ENCODE data around the gene MBP.

Gene MBP

DNA sequence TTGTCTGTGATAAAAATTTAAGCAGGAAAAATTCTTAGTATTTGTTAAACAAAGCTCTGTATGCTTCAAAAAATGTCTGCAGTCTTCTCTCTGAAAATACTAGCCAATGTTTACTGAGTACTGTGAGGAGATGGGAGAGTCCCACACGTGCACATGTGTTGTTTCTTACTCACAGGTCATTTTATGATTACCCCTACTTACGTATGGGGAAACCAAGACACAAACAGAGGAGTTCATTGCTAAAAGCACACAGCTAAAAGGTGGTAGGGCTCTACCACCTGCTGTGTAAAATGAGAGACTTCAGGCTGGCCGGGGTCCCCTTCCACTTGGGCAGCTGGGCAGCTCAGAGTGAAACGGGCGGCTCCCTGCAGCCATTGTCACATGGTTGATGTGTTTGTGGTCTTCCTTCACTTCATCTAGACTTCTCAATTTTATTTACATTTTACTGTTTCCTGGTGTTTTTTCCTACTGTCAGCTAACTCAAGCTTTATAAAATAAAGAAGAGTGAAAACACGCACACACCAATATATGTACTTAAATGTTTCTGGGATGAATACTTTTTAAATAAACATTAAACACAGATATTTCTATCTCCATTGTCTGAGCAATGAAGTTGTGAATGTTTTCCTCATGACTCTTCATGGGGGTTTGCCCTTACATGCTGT, 71.2 kb downstream of the MBP start:
- ATAC-seq (ENCODE audit: low read depth) (no peak), DNase-seq (ENCODE audit: low spot score) (no peak)
- Histone ChIP-seq H3K4me3 (ENCODE audit: severe bottlenecking) (no peak overlapping the region), H3K36me3 (ENCODE audit: low read depth) (peaks cover 29% of the 10 kb centered on the region), H3K9me3 (ENCODE audit: severe bottlenecking) (no peaks in the 10 kb centered on the region), H3K4me1 (ENCODE audit: insufficient read depth, poor library complexity, severe bottlenecking) (peaks cover 22% of the 10 kb centered on the region), H3K27me3 (ENCODE audit: insufficient read depth, poor library complexity, severe bottlenecking) (no peaks in the 10 kb centered on the region), H3K27ac (ENCODE audit: poor library complexity, severe bottlenecking) (no peak overlapping the region)
- TF ChIP-seq, protein P1, sequence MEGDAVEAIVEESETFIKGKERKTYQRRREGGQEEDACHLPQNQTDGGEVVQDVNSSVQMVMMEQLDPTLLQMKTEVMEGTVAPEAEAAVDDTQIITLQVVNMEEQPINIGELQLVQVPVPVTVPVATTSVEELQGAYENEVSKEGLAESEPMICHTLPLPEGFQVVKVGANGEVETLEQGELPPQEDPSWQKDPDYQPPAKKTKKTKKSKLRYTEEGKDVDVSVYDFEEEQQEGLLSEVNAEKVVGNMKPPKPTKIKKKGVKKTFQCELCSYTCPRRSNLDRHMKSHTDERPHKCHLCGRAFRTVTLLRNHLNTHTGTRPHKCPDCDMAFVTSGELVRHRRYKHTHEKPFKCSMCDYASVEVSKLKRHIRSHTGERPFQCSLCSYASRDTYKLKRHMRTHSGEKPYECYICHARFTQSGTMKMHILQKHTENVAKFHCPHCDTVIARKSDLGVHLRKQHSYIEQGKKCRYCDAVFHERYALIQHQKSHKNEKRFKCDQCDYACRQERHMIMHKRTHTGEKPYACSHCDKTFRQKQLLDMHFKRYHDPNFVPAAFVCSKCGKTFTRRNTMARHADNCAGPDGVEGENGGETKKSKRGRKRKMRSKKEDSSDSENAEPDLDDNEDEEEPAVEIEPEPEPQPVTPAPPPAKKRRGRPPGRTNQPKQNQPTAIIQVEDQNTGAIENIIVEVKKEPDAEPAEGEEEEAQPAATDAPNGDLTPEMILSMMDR (IDR thresholded peaks at IDR 0.05; ENCODE audit: poor library complexity, severe bottlenecking), result no peak

DNA sequence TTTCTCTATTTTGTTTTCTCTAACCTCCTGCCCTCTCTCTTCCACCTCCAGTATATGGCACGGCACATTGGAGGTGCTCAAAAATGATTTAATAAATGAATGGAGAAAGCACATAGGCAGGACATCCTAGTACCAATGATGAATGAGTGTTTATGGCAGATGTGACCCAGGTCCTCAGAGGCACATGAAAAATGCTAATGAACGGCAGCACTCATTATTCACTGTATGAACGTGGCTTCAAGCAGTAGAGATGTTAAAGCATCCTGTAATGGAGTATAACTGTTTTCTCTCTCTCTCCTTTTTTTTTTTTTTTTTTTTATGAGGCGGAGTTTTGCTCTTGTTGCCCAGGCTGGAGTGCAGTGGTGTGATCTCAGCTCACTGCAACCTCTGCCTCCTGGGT, 72.4 kb downstream of the MBP start:
- ATAC-seq (ENCODE audit: low read depth) (no peak), DNase-seq (ENCODE audit: low spot score) (no peak)
- TF ChIP-seq, protein P1 (IDR thresholded peaks at IDR 0.05; ENCODE audit: poor library complexity, severe bottlenecking), result no peak
- H3K9me3 ChIP-seq (ENCODE audit: severe bottlenecking), result no peaks in the 10 kb centered on the region
- H3K36me3 ChIP-seq (ENCODE audit: low read depth), result peaks cover 21% of the 10 kb centered on the region
- no peak overlapping the region for H3K4me3 ChIP-seq (ENCODE audit: severe bottlenecking)
- H3K4me1 ChIP-seq (ENCODE audit: insufficient read depth, poor library complexity, severe bottlenecking), result peaks cover 9% of the 10 kb centered on the region
- H3K27ac ChIP-seq (ENCODE audit: poor library complexity, severe bottlenecking), result no peak overlapping the region
- H3K27me3 ChIP-seq (ENCODE audit: insufficient read depth, poor library complexity, severe bottlenecking), result no peaks in the 10 kb centered on the region

DNA sequence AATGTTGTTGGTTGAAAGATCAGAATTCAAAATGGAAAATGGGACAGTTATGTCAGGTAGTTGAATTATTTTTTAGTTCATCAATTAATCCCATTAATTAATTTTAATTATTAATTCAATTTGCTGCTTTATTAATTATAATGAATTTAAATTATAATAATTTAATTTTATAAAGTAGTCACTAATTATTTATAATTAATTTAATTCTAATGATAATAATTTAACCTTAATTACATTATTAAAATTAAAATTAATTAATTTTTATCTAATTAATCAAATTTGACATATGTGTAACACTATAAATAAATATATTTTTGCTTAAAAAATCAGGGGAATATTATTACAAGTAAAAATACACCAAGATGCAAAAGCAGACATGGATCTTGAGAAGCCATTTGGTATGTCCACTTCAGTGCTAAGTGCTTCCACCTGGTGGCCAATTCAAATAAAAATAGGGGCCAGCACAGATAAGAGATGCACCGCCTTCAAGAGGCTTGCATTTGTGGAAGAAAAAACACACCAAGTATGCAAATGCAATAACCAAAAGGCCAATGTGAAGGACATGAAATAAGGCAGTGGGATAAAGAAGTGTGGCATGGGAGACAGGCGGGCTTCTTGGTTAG, 73.2 kb downstream of the MBP start:
- Histone ChIP-seq H3K9me3 (ENCODE audit: severe bottlenecking) (no peaks in the 10 kb centered on the region), H3K27me3 (ENCODE audit: insufficient read depth, poor library complexity, severe bottlenecking) (no peaks in the 10 kb centered on the region), H3K27ac (ENCODE audit: poor library complexity, severe bottlenecking) (no peak overlapping the region), H3K4me3 (ENCODE audit: severe bottlenecking) (no peak overlapping the region), H3K36me3 (ENCODE audit: low read depth) (peaks cover 14% of the 10 kb centered on the region), H3K4me1 (ENCODE audit: insufficient read depth, poor library complexity, severe bottlenecking) (peaks cover 4% of the 10 kb centered on the region)
- DNase-seq (ENCODE audit: low spot score) (no peak), ATAC-seq (ENCODE audit: low read depth) (peak; percentile 77)
- TF ChIP-seq, protein P1 (IDR thresholded peaks at IDR 0.05; ENCODE audit: poor library complexity, severe bottlenecking), result peak; percentile 77

DNA sequence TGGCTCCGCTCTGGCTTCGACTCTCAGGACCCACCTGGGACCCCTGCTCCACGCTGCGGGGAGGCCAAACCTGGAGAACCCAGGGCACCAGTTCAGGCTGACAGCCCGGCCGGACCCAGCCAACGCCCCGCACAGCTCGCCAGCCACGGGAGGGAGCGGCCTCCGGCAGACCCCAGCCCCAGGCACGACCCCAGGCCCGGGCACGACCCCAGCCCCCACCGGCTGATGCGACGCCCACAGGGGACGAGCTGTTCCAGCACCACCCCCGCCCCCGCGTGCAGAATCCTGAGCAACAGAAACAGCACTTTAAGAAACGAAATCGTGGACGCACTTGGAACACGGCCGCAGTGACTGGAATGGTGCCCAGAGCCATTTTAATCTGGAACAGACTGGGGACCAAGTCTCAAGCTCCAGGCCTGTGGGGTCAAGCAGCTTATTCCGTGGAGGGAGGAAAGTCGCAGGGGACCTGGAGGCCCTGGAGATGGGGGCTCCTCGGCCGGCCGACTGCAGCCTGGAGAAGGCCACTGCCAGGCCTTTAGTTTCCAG, 74.2 kb downstream of the MBP start:
- H3K36me3 ChIP-seq (ENCODE audit: low read depth), result peaks cover 5% of the 10 kb centered on the region; the same call in 1 of the 2 replicates
- no peaks in the 10 kb centered on the region for H3K27me3 ChIP-seq (ENCODE audit: insufficient read depth, poor library complexity, severe bottlenecking)
- no peaks in the 10 kb centered on the region for H3K4me1 ChIP-seq (ENCODE audit: insufficient read depth, poor library complexity, severe bottlenecking)
- H3K27ac ChIP-seq (ENCODE audit: poor library complexity, severe bottlenecking), result no peak overlapping the region
- ATAC-seq (ENCODE audit: low read depth) (no peak), DNase-seq (ENCODE audit: low spot score) (no peak)
- TF ChIP-seq, protein P1 (IDR thresholded peaks at IDR 0.05; ENCODE audit: poor library complexity, severe bottlenecking), result no peak
- no peak overlapping the region for H3K4me3 ChIP-seq (ENCODE audit: severe bottlenecking)
- H3K9me3 ChIP-seq (ENCODE audit: severe bottlenecking), result no peaks in the 10 kb centered on the region

DNA sequence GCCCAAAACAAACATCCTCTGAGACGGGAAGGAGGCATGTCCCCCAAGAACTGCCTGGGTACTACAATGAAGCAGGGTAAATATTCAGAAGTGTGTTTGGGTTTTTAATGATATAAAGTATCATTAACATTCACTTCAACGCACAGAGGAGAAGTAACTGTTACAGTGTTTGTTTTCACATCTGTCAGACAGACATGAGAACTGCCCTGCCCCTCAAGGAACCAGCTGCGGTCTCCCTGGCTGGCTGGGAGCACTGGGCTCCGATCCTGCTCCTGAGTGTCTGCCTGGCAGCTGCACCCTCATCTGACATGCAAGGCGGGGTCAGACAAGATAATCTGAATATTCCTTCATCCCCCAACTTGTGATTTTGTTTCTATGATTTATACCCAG, 75.6 kb downstream of the MBP start:
- DNase-seq (ENCODE audit: low spot score), result no peak
- no peak for ATAC-seq (ENCODE audit: low read depth)
- Histone ChIP-seq H3K27me3 (ENCODE audit: insufficient read depth, poor library complexity, severe bottlenecking) (no peaks in the 10 kb centered on the region), H3K4me3 (ENCODE audit: severe bottlenecking) (no peak overlapping the region), H3K4me1 (ENCODE audit: insufficient read depth, poor library complexity, severe bottlenecking) (no peaks in the 10 kb centered on the region), H3K36me3 (ENCODE audit: low read depth) (no peaks in the 10 kb centered on the region; the same call in 1 of the 2 replicates), H3K27ac (ENCODE audit: poor library complexity, severe bottlenecking) (no peak overlapping the region), H3K9me3 (ENCODE audit: severe bottlenecking) (no peaks in the 10 kb centered on the region)
- TF ChIP-seq, protein P1 (IDR thresholded peaks at IDR 0.05; ENCODE audit: poor library complexity, severe bottlenecking), result no peak
